GM21367 (cell line): ENCODE measurements around the gene OSBPL5.
"Not testable (repeated sequence)": the region's sequence is repeated elsewhere in the genome, so short reads cannot be mapped to it uniquely, and the experiment has no call there.

Experiments used
- ATAC-seq: cut with Tn5 transposase; IDR thresholded peaks from one replicate; pipeline ENCODE4 v1.9.1; 2021; ENCODE audit not compliant: unreplicated experiment

The OSBPL5 gene

DNA sequence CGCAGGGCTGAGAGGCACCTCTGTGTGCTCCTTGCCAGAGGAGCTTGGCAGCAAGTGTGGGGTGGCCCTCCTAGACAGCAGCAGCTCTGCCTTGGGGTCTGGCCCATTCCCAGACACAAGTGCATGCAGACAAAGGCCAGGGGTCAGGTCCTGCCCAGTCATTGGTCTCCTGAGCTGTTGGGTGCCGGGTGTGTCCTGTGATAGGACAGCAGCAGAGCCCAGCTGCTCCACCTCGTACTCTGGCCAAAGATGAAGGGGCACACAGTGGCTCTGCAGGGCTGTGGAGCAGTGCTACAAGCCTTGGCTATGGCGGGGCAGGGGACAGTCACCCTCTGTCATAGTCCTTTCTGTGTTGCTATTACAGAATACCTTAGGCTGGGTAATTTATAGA lies 17.3 kb upstream of the OSBPL5 start:
- ATAC-seq = no peak

DNA sequence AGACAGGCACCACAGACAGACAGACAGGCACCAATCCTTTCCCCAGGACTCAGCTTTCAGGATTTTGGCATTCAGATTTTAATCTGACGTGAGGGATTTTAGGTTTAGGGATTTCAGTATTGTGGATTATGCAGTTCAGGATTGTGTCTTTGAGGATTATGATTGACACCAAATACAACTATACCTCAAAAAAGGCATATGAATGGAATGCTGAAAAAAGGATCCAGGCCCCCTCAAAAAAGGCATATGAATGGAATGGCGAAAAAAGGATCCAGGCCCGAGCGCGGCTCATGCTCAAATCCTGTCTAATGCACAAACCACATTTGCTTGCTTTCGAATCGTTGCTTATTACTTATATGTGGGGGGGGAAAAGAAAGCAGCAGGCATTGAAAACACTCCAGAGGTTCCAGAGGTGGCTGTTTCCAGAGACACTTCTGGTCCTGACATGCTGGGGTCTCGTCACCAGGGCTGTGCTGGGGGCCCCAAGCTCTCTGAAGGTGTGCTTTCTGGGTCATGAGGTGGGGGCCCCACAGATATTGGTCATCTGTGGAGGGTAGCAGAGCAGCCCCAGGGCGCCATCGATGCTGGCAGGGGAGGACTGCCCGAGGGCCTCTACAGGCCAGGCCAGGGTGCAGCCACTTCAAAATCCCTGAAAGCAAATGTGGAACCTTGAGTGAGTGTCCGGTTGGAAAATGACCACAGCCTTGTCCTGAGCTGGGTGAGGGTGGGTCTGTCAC lies 16.8 kb upstream of the OSBPL5 start:
- no peak for ATAC-seq

DNA sequence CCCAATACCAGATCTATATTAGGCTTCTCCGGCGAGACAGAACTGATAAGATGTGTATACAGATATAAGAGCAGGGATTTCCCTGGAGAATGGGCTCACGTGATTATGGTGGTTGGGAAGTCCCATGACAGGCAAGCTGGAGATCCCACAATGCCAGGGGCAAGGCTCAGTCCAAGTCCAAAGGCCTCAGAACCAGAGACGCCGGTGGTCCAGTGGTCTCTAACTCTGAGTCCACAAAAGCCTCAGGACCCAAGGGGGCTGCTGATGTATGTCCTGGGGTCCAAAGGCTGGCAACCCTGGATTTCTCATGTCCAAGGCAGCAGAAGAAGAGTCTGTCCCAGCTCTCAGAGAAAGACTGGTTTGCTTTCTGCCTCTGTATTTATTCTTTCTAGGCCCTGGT lies 15.8 kb upstream of the OSBPL5 start:
- no peak for ATAC-seq

DNA sequence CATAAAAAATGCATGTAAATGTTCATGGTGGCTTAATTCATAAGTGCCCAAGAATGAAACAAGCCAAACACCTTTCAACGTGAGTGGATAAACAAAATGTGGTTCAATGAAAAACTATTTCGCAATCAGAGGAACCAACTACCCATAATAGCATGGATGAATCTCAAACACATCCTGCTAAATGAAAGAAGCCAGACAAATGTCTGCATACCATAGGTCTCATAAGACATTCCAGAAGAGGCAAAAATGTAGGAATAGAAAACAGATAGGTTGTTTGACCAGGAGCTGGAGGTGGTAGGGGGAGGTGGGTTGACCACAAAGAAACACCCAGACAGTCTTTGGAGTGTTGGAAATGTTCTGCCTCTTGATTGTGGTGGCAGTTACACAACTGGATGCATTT lies 13.2 kb upstream of the OSBPL5 start:
- ATAC-seq = no peak

DNA sequence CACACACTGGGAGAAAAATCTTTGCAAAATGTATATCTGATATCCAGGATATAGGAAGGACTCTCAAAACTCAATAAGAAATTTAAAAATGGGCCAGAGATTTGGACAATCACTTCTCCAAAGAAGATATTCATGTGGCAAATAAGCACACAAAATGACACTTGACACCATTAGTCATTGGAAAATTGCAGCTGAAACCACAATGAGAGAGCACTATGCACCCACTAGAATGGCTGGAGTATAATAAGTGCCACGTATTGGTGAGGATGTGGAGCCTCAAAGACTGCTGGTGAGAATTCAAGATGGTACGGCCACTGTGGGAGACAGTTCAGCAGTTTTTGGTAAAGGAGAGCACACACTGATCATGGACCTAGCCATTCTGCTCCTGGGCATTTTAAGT lies 12.8 kb upstream of the OSBPL5 start:
- no peak for ATAC-seq

DNA sequence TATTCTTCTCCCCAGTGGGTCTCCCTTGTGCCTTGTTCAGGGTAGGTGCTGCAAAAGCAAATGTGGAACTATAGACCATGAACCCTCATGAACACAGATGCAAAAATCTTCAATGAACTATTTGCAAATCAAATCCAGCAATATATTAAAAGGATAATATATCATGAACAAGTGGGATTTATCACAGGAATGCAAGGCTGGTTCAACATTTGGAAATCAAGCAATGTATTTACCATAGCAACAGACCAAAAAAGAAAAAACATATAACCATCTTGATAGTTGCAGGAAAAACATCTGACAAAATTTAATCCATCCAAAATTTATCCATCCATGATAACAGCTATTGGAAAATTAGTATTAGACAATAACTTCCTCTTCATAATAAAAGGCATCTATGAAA lies 11.4 kb upstream of the OSBPL5 start:
- ATAC-seq = no peak

DNA sequence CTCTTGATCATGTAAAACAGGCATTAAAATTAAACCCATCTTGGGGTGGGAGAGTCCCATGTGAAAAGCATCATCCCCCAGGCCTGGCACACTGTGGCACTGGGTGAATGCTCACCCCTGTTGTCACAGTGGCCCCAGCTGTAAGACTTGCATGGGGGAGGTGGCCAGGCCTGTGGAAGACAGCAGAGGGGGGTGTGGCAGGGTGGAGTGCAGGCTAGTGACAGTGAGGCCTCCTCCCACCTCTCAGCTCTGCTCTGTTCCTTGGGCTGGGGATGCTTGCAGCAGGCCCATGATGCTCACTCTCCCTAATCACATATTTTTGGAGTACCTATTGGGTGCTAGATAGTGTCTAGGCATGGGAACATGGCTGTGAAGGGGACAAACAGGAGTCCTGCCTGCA lies 10.1 kb upstream of the OSBPL5 start:
- no peak for ATAC-seq

DNA sequence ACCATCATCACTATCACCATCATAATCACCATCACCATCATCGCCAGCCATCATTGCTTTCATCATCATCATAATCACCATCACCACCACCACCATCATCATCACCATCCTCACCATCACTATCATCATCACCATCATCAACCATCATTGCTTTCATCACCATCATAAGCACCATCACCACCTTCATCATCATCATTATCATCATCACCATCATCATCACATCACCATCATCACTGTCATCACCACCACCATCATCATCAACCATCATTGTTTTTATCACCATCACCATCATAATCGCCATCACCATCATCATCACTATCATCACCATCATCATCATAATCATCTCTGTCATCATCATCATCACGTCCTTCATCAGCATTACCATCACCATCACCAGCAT lies 9.3 kb upstream of the OSBPL5 start:
- ATAC-seq = no peak

DNA sequence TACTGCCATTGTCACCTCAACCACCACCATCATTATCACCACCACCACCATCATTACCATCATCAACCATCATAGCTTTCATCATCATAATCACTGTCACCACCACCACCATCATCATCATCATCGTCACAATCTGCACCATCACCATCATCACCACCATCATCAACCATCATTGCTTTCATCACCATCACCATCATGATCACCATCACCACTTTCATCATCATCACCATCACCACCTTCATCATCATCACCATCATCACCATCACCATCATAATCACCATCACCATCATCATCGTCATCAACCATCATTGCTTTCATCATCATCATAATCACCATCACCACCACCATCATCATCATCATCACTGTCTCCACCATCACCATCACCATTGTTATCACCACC lies 8.7 kb upstream of the OSBPL5 start:
- ATAC-seq = no peak

DNA sequence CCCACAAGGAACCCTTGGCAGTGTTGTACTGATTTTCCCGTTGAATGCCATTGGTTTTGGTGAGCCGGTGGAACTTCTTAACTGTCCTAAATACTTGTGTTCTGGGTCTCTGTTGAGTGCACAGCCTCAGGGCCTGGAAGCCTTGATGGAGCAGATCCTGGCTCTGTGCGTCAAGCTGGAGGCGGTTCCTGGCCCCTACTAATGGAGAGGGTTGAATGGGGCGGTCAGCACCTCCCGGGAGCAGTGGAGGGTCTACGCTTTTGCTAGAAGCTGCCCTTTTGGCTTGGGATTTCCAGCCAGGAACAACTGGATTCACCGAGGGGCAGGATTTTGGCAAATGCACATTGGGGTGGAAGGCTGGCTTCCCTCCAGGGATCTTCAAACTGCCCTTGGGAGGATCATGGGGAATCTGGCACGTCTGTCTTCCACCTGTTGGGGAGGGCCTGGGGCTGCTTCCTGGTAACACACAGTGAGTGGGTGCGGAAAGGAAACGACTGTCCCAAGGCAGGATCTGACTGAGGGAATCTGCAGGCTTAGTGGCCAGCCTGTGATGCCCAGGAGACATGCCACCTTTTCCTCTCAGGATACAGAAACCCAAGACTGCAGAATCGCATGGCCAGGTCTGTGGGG lies 6.9 kb upstream of the OSBPL5 start:
- no peak for ATAC-seq

DNA sequence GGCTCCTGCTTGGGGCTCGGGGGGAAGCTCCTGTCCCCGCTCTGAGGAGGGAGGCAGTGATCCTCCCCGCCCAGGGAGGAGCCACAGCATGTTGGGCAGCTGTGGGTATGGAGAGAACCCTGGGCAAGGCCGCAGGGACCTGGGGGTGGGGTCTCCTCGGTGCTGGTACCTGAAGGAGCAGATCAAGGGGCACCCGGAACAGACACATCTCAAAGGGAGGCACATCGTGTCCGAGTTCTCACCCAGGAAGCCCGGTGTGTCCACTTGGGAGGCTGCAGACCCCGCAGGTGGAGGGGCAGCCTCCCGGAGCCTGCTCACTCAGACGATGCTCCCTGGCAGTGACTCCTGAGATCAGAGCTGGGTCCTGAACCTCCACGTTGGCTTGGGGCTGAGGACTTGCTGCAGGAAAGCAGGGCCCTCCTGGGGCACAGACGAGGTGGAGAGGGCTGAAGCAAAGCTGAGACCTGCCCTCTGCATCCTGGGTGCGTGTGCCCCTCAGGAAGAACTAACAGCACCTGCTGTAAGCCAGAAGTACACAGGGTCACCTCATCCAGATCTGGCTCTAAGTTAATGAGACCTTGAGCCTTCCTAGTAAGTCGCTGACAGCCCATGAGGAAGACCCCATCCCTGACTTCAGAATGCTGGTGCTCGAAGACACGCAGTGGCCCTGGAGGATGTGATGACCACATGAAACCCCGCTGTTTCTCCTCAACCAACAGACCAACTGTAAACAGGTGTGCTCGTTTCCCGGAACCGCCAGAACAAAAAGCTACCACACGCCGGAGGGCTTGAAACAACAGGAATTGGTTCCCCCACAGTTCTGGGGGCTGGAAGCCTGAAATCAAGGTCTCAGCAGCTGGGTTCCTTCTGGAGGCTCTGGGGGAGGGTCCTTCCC lies 5.9 kb upstream of the OSBPL5 start:
- ATAC-seq = no peak

DNA sequence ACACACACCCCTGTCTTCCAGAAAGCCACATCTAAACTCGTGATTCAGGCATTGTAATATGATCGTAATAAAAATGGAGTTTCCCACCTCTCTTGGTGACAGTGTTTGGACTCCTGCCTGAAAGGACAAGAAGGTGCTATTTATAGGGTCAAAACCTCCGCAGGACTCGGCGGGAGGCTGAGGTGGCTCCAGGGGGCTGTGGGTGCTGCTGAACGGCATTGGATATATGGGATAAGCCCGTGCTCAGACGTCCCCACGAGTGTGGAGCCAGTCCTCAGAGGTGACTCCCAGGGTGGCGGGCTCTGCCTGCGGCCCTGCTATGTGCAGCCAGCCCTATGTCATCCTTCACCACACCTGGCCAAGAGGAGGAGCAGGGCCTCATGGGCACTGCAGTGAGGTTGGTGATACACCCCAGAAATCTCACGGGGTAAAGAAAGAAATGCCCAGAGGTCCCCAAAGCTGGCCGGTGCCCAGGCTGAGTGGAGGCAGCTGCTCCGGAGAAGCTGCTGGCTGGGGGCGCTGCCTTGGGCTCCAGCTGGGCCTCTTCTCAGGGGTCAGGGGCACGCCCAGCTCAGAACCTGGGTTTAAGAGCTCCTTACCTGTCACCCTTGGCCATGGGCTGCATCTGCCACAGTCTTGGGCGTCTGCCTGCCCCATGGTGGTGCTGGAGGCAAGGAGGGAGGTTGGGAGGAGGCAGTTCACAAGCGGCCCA lies 5.1 kb upstream of the OSBPL5 start:
- ATAC-seq = no peak

DNA sequence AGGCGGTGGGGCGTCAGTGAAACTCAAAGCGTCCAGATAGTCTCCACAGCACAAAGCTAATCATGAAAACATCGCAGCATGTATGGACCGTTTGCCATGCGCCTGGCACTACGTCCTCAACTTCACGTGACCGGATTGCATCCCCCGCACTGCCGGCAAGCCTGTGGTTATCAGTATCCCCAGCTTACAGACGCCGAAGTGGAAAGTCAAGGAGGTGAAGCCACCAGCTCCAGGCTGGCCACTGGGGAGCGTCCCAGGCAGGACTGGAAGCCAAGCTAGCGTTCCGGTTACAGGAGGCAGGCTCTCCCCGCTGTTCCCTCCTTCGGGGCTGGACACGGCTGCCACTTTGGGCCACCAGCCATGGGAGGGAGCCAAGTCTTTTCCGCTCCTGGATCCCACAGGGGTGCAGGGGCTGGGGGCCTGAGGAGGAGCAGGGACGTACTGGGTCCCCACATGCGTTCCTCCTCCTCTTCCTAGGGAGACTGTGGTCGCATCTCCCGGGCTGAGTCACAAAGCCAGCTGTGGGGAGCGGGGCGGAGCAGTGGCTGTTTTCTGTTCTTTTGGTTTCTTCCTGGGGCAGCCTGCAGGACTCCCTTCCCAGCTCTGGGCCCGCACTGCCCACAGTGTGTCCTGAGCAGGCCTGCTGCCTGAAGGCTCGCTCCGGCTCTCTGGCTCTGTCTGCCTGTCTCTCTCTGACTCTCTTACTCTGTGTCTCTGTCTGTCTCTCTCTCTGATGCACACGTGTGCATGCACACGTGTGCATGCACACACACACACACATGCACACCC lies 4.3 kb upstream of the OSBPL5 start:
- ATAC-seq = no peak

DNA sequence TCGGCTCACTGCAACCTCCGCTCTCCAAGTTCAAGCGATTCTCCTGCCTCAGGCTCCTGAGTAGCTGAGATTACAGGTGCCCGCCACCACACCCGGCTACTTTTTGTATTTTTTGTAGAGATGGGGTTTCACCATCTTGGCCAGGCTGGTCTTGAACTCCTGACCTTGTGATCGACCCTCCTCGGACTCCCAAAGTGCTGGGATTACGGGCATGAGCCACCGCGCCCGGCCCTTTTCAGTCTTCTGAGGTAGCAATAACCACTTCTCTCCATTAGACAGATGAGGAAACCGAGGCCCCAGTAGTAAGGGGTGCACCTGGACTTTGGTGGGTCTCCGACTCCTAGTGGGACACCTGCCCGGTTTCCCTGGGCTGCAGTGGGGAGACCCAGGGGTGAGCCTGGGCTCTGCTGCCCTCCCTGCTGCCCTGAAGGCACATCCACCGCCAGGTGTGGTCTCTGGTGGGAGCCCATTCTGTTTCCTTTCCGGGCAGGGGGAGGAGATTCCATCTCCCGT lies 3.7 kb upstream of the OSBPL5 start:
- not testable (repeated sequence) for ATAC-seq

DNA sequence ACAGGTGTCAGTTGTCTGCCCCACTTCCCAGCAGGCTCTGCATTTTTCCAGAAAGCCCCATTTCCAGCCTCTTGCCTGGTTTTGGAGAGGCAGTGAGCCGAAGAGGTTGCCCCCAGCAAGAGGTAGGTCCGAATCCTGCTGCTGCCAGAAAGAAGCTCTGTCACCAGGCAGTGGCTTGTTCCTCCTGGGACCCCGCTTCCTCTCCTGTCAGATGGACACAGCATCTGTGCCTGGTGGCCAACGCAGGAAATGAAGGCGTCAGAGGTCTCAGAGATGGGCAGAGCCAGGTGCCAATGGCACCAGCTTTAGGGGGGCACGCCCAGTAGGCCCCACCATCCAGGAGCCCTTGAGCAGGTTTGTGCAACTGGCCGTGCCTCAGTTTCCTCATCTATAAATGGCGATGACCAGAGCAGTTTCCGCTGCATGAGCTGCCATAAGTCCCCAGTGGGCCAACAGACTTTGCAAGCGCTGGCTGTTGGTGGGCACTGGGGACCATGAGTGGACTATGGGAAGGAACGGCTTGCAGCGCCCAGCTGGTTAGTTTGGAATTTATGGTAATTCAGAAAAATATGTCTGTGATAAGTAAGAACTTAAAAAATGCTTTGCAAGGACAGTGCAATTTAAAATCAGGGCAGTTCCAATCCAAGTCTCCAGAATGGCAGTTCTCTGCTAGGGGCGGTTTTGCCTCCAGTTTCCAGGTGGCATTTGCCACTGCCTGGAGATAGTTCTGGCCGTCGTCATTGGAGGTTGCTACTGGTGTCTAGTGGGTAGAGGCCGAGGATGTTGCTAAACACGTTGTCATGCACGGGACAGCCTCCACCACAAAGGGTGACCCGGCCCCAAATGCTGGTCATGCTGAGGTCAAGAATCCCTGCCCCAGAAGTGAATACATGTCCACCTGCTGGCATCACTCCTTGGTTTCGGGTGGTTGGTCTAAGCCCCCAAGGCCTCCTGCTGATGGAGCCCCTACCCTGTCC lies 2.3 kb upstream of the OSBPL5 start:
- no peak for ATAC-seq

DNA sequence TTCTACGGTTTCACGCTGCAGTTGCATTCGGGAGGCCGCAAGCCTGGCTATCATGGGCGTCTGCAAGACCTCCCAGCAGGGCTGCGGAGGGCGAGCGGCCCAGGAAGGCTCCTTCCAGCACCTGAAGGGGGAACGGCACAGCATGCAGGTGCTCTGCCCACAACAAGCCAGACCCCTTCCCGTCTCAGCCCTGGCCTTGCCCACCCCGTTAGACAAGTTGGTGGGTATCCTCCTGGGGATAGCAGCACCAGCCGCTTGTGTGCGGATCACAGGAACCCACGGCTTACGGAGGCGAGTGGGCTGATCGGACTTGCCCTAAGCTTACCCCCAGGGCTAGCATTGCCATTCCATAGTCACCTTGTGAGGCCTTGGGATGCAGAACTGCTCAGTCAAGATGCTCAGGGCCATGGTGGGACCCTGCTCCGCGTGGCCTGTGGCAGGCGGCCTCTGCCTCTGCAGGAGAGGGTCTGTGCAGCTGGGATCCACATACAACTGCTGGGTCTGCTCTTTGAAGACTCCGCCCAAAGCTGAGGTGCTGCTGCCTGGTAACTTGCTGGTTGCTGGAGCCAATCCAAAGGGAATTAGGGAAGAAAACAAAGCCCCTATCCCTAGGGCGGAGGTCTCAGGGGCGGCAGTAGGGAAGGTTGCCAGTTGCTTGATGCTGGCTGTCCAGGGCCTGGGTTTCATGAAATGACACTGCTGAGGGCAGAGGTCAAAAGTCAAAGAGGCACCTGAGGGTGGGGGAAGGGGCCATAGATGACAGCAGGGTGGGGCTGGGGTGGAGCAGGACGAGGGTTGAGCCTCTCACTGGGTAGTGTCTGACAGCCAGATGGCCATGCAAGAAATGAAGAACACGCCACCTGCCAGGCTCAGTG lies 1.4 kb upstream of the OSBPL5 start:
- ATAC-seq = no peak

DNA sequence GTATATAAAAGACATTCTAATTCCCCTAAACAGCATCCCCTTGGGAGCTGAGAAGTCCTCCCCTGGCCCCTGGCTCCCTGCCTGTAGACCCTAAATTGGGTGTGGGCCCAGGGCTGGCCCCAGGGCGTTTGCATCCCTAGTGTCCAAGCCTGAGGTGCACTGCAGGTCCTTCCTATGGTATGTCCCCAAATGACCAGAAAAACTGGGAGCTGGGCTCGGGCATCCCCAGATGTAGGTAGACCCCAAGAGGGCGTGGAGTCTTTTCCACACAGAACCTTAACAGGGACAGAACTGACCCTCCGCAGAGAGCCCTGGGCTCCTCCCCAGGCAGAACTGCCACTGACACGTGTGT lies 782 bp upstream of the OSBPL5 start:
- ATAC-seq = no peak

DNA sequence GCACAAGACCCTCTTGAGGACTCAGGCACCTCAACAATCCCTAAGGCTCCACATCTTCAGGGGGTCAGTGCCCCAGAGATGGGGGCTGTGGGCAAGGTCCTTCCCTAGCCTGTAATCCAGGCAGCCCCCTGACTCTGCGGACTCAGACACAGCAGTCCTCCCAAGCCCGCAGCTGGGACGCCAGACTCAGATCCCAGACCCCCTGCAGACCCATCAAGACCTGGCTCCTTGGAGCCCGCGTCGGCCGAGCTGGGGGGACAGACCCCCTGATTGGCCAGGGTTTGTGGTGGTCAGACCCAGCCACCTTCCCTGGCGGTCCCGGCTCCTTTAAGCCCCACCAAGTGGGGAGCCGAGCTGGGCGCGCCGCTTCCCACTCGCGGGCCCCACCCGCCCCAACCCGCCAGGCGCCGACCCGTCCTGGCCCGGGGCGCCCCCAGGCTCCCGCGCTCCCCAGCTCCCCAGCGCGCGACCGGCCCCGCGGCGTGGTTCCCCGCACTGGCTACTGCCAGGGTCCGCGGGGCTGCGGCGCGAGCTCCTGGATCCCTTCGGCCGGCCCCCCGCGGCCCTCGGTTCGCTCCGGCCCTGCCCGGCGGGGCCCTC lies 458 bp downstream of the OSBPL5 start:
- ATAC-seq = no peak
